Tibial nerve (tissue), 3 donors: Measurements from ENCODE around the gene SIPA1L3.

Experiments
- POLR2A ChIP-seq, 2 donors: fragments of 450-650 bp; IDR thresholded peaks; one replicate each; pipeline ENCODE4 v1.6.1; 2017; ENCODE audit warnings: antibody characterized with exemption in 2 of 2, mild to moderate bottlenecking in 2 of 2, moderate library complexity in 2 of 2
- TF ChIP-seq, protein P1 (sequence below), 5 experiments: fragments of 200-600 bp in 3 of 5; fragments of 450-650 bp in 2 of 5; sonication (generic) in 3 of 5; IDR thresholded peaks; one replicate each; pipeline ENCODE4 v1.5.1; 2016 to 2019; ENCODE audit warnings: antibody characterized with exemption in 5 of 5, mild to moderate bottlenecking in 3 of 5, moderate library complexity in 2 of 5

DNA sequence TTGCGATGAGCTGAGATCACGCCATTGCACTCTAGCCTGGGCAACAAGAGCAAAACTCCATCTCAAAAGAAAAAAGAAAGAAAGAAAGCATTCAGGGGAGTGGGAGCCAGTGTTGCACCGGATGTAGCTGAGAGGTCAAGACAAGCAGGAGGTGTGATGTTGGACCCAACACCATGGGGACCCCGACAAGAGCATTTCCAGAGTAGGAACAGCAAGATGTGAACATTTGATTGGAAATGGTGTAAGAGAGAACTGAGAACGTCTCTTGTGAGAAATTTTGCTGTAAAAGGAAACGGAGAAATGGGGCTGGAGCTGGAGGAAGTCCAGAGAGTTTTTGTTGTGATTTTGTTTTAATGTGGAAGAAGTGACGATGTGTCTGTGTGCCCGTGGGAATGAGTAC, 332.8 kb downstream of the SIPA1L3 start:
- TF ChIP-seq, protein P1, sequence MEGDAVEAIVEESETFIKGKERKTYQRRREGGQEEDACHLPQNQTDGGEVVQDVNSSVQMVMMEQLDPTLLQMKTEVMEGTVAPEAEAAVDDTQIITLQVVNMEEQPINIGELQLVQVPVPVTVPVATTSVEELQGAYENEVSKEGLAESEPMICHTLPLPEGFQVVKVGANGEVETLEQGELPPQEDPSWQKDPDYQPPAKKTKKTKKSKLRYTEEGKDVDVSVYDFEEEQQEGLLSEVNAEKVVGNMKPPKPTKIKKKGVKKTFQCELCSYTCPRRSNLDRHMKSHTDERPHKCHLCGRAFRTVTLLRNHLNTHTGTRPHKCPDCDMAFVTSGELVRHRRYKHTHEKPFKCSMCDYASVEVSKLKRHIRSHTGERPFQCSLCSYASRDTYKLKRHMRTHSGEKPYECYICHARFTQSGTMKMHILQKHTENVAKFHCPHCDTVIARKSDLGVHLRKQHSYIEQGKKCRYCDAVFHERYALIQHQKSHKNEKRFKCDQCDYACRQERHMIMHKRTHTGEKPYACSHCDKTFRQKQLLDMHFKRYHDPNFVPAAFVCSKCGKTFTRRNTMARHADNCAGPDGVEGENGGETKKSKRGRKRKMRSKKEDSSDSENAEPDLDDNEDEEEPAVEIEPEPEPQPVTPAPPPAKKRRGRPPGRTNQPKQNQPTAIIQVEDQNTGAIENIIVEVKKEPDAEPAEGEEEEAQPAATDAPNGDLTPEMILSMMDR (IDR thresholded peaks at IDR 0.05) = no peak
- TF ChIP-seq POLR2A (IDR thresholded peaks at IDR 0.05) = no peak
